IPS-15b (cell line): ENCODE data around the gene CHST1.
A peak's percentile ranks its signal among the peaks of the same experiment; 100 is the strongest.

Experiments used
- H3K27me3 ChIP-seq: one replicate; pipeline ENCODE4 v1.6.1; 2013; ENCODE audit warnings: low read length; ENCODE audit not compliant: control insufficient read depth, insufficient read depth
- H3K36me3 ChIP-seq: one replicate; pipeline ENCODE4 v1.6.1; 2013; ENCODE audit warnings: low read length; ENCODE audit not compliant: control insufficient read depth, insufficient read depth
- H3K4me1 ChIP-seq: one replicate; pipeline ENCODE4 v1.6.1; 2013; ENCODE audit warnings: mild to moderate bottlenecking, low read length; ENCODE audit not compliant: control insufficient read depth, insufficient read depth
- H3K4me3 ChIP-seq: one replicate; pipeline ENCODE4 v1.5.1; 2013; ENCODE audit warnings: low read depth, low read length
- H3K9ac ChIP-seq: one replicate; pipeline ENCODE4 v1.6.1; 2013; ENCODE audit warnings: low read depth, mild to moderate bottlenecking, low read length
- H3K9me3 ChIP-seq: one replicate; pipeline ENCODE4 v1.6.1; 2013; ENCODE audit warnings: mild to moderate bottlenecking, low read length; ENCODE audit not compliant: control insufficient read depth, insufficient read depth

Gene CHST1

GRCh38 chr11:45665206-45665932 is at the start of gene CHST1:
TSS of gene CHST1 (minus strand) at chr11:45665622. CDS start at chr11:45650923, 14,699 bp downstream.
- Histone ChIP-seq H3K9me3 (no peaks in the 10 kb centered on the region), H3K4me3 (peak within 1 kb of the TSS; percentile 69), H3K36me3 (no peaks in the 10 kb centered on the region), H3K27me3 (peaks cover 52% of the 10 kb centered on the region), H3K9ac (no peak within 1 kb of the TSS), H3K4me1 (peaks cover 5% of the 10 kb centered on the region)

DNA sequence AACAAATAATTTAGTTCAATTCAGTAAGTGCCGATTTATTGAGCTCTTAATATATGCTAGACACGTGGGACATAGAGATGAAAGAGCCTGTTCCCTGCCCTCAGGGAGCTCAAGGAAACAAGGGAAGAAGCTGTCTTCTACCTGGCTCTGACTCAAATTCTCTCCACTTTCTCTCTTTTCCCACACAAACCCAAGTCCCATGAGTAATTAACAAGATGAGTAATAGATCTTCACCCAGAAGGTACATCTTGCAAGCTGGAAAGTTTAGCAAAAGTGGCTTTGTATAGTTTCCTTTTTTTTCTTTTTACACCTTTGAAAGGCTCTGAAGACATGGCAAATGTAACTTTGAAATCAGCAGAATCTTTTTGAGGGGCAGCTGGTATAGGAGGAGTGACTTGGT is 48.2 kb upstream of the CHST1 start:
- no peaks in the 10 kb centered on the region for H3K9me3 ChIP-seq
- H3K4me3 ChIP-seq: no peak overlapping the region
- no peaks in the 10 kb centered on the region for H3K36me3 ChIP-seq
- no peaks in the 10 kb centered on the region for H3K4me1 ChIP-seq
- peaks cover 6% of the 10 kb centered on the region for H3K27me3 ChIP-seq
- no peak overlapping the region for H3K9ac ChIP-seq

- no peaks in the 10 kb centered on the region for H3K9me3 ChIP-seq
- no peaks in the 10 kb centered on the region for H3K36me3 ChIP-seq
- H3K27me3 ChIP-seq: peaks cover 5% of the 10 kb centered on the region
- no peak overlapping the region for H3K4me3 ChIP-seq
- no peak overlapping the region for H3K9ac ChIP-seq
- peaks cover 3% of the 10 kb centered on the region for H3K4me1 ChIP-seq
These were observed 45.1 kb upstream of the CHST1 start for GRCh38 chr11:45710561-45710960.

DNA sequence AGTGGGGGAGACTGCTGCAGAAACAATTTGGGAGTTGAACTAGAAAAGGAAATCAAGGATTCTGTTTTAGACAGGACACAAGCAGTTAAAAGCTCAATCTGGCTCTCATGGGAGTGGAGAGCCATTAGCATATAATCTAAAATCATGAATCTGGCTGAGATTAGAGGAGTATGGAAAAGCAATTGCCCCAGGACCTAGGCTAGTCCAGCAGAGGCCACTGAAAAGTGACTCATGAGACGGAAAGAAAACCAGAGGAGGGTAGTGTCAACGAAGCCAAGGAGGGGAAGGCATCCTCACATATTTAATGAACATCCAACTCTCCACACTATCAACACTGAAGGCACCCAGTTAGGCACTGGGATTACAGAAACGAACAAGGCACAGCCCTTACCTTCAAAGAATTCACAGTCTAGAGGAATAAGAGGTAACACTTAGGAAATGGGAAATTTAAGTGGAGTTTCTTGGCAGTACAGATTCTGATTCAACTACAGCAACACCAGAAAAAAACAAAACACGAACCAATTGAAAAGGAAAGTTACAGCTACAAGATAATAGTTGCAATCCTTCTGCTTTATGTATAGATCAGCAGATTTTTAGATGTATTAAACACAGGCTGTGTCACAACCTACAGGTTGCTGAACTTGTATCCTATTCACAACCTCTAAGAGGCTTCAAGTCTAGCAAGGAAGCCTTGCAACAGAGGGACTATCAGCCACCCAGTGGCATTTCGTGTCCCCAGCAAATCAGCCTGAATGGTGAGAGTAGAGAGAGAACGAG is 43.7 kb upstream of the CHST1 start:
- Histone ChIP-seq H3K4me1 (peaks cover 3% of the 10 kb centered on the region), H3K9ac (no peak overlapping the region), H3K27me3 (peaks cover 3% of the 10 kb centered on the region), H3K9me3 (no peaks in the 10 kb centered on the region), H3K36me3 (no peaks in the 10 kb centered on the region), H3K4me3 (no peak overlapping the region)

GRCh38 chr11:45704635-45705034 is 39.2 kb upstream of the CHST1 start:
- Histone ChIP-seq H3K36me3 (no peaks in the 10 kb centered on the region), H3K27me3 (no peaks in the 10 kb centered on the region), H3K4me1 (peaks cover 3% of the 10 kb centered on the region), H3K4me3 (no peak overlapping the region), H3K9ac (no peak overlapping the region), H3K9me3 (no peaks in the 10 kb centered on the region)

GRCh38 chr11:45704133-45704532 is 38.7 kb upstream of the CHST1 start:
- Histone ChIP-seq H3K9me3 (no peaks in the 10 kb centered on the region), H3K36me3 (no peaks in the 10 kb centered on the region), H3K4me1 (peaks cover 3% of the 10 kb centered on the region), H3K9ac (no peak overlapping the region), H3K4me3 (no peak overlapping the region), H3K27me3 (no peaks in the 10 kb centered on the region)

- no peak overlapping the region for H3K4me3 ChIP-seq
- no peaks in the 10 kb centered on the region for H3K27me3 ChIP-seq
- no peaks in the 10 kb centered on the region for H3K36me3 ChIP-seq
- no peaks in the 10 kb centered on the region for H3K9me3 ChIP-seq
- no peak overlapping the region for H3K9ac ChIP-seq
- peaks cover 3% of the 10 kb centered on the region for H3K4me1 ChIP-seq
These were observed 37.1 kb upstream of the CHST1 start for GRCh38 chr11:45702511-45702910.

GRCh38 chr11:45698777-45699497 is 33.5 kb upstream of the CHST1 start:
- Histone ChIP-seq H3K27me3 (peaks cover 2% of the 10 kb centered on the region), H3K4me3 (no peak overlapping the region), H3K4me1 (no peaks in the 10 kb centered on the region), H3K36me3 (no peaks in the 10 kb centered on the region), H3K9ac (no peak overlapping the region), H3K9me3 (no peaks in the 10 kb centered on the region)

- H3K9ac ChIP-seq: no peak overlapping the region
- peaks cover 2% of the 10 kb centered on the region for H3K27me3 ChIP-seq
- no peaks in the 10 kb centered on the region for H3K9me3 ChIP-seq
- H3K4me3 ChIP-seq: no peak overlapping the region
- H3K4me1 ChIP-seq: no peaks in the 10 kb centered on the region
- no peaks in the 10 kb centered on the region for H3K36me3 ChIP-seq
These were observed 27.5 kb upstream of the CHST1 start for GRCh38 chr11:45692808-45693453.

- H3K9ac ChIP-seq: no peak overlapping the region
- H3K9me3 ChIP-seq: no peaks in the 10 kb centered on the region
- H3K36me3 ChIP-seq: no peaks in the 10 kb centered on the region
- peaks cover 5% of the 10 kb centered on the region for H3K27me3 ChIP-seq
- no peak overlapping the region for H3K4me3 ChIP-seq
- peaks cover 3% of the 10 kb centered on the region for H3K4me1 ChIP-seq
These were observed 23.1 kb upstream of the CHST1 start for GRCh38 chr11:45688472-45689033.

DNA sequence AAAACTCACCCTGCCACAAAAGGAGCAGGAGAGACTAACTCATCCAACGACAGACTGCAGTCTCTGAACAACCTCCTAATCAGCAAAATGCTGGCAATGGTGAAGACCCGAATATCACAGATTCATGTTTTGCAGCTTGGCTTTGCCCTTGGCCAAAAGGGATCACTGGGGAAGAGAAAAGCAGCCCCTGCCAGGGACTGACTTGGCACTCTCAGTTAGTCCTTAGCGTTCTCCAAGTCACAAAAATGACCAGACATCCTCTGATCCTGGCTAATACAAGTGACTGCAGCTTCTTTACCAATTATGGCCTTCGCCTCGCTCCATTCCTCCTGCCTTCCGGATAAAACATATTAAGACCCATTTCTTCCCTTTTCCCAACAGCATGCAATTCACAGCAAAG is 22.4 kb upstream of the CHST1 start:
- Histone ChIP-seq H3K9ac (no peak overlapping the region), H3K4me1 (peaks cover 3% of the 10 kb centered on the region), H3K9me3 (no peaks in the 10 kb centered on the region), H3K27me3 (peaks cover 5% of the 10 kb centered on the region), H3K36me3 (no peaks in the 10 kb centered on the region), H3K4me3 (no peak overlapping the region)
